Endothelial cell (in vitro differentiated cells): ENCODE data around the gene FANCC. TPM values are rescaled to one million over a fixed set of nuclear protein-coding genes. Genes with fewer than 3 reads are reported as not detected.

Experiments used
- DNase-seq: peaks from one replicate; pipeline ENCODE4 v3.0.0; 2021; ENCODE audit warnings: low spot score
- H3K27ac Mint-ChIP-seq: one replicate; pipeline ENCODE4 v1.8.0; 2021; ENCODE audit warnings: mixed read lengths, inconsistent platforms; ENCODE audit not compliant: unreplicated experiment
- H3K27me3 Mint-ChIP-seq: one replicate; pipeline ENCODE4 v1.8.0; 2021; ENCODE audit warnings: mild to moderate bottlenecking, moderate library complexity, mixed read lengths, inconsistent platforms; ENCODE audit not compliant: unreplicated experiment
- H3K36me3 Mint-ChIP-seq: one replicate; pipeline ENCODE4 v1.8.0; 2021; ENCODE audit warnings: mild to moderate bottlenecking, low read depth, mixed read lengths, inconsistent platforms; ENCODE audit not compliant: unreplicated experiment
- H3K4me1 Mint-ChIP-seq: one replicate; pipeline ENCODE4 v1.8.0; 2021; ENCODE audit warnings: mild to moderate bottlenecking, mixed read lengths, inconsistent platforms; ENCODE audit not compliant: unreplicated experiment
- H3K4me3 Mint-ChIP-seq: one replicate; pipeline ENCODE4 v1.8.0; 2021; ENCODE audit warnings: mild to moderate bottlenecking, mixed read lengths, inconsistent platforms; ENCODE audit not compliant: unreplicated experiment
- H3K9me3 Mint-ChIP-seq: one replicate; pipeline ENCODE4 v1.8.0; 2021; ENCODE audit warnings: mixed read lengths, inconsistent platforms; ENCODE audit not compliant: unreplicated experiment
- total RNA-seq: library from RNA; stranded (reverse); fragmentation: NEBNext Ultra II Directional; extraction: Animal tissue kit (Norgen Biotek cat#: 25700); gene quantifications from one replicate; pipeline ENCODE4 v1.2.1, GENCODE V29; 2021; ENCODE audit not compliant: unreplicated experiment
- TF ChIP-seq, protein P1 (sequence below): fragments of 200-600 bp; sonication (generic); IDR thresholded peaks from one replicate; pipeline ENCODE4 v1.5.0; 2021; ENCODE audit warnings: antibody characterized with exemption; ENCODE audit not compliant: unreplicated experiment

Gene FANCC
- total RNA-seq, 1 donor from 2014 or later: 16.7 TPM

DNA sequence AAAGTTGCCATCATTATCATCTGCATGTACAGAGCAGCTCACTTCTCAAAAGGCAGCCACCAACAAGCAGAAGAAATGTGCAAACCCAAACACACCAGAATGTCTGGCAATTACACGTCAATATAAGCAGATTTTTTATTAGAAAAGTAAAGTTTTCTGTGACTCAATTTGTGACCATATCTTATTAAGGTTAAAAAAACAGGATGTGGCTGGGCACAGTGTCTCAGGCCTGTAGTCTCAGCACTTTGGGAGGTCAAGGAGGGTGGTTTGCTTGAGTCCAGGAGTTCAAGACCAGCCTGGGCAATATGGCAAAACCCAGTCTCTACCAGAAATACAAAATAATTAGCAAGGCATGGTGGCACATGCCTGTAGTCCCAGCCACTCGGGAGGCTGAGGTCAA is 176.7 kb downstream of the FANCC start:
- H3K4me1 Mint-ChIP-seq: no peaks in the 10 kb centered on the region
- H3K9me3 Mint-ChIP-seq: no peaks in the 10 kb centered on the region
- H3K27me3 Mint-ChIP-seq: no peaks in the 10 kb centered on the region
- no peak overlapping the region for H3K4me3 Mint-ChIP-seq
- DNase-seq: no peak
- TF ChIP-seq, protein P1, sequence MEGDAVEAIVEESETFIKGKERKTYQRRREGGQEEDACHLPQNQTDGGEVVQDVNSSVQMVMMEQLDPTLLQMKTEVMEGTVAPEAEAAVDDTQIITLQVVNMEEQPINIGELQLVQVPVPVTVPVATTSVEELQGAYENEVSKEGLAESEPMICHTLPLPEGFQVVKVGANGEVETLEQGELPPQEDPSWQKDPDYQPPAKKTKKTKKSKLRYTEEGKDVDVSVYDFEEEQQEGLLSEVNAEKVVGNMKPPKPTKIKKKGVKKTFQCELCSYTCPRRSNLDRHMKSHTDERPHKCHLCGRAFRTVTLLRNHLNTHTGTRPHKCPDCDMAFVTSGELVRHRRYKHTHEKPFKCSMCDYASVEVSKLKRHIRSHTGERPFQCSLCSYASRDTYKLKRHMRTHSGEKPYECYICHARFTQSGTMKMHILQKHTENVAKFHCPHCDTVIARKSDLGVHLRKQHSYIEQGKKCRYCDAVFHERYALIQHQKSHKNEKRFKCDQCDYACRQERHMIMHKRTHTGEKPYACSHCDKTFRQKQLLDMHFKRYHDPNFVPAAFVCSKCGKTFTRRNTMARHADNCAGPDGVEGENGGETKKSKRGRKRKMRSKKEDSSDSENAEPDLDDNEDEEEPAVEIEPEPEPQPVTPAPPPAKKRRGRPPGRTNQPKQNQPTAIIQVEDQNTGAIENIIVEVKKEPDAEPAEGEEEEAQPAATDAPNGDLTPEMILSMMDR: no peak
- no peak overlapping the region for H3K27ac Mint-ChIP-seq
- peaks cover 5% of the 10 kb centered on the region for H3K36me3 Mint-ChIP-seq

DNA sequence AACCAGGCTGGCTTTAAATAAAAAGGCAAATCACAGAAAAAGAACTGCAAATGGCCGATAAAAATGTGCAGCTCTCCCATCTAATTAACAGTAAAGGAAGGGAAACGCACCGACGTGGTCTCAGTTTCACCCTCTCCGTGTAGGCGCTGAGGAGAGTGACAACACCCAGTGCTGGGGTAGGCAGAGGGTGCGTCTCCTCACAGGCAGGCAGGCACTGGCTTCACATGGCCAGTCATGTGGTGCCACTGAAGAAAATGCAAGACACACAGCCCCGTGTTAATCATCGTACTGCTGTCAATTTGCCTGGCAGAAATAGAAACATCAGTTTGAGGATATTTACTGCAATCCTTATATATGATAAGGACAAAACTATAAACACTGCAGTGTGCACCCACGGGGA is 178.4 kb downstream of the FANCC start:
- peaks cover 6% of the 10 kb centered on the region for H3K4me1 Mint-ChIP-seq
- peaks cover 5% of the 10 kb centered on the region for H3K36me3 Mint-ChIP-seq
- H3K27ac Mint-ChIP-seq: no peak overlapping the region
- H3K9me3 Mint-ChIP-seq: no peaks in the 10 kb centered on the region
- H3K27me3 Mint-ChIP-seq: no peaks in the 10 kb centered on the region
- TF ChIP-seq, protein P1: no peak
- no peak for DNase-seq
- H3K4me3 Mint-ChIP-seq: no peak overlapping the region

DNA sequence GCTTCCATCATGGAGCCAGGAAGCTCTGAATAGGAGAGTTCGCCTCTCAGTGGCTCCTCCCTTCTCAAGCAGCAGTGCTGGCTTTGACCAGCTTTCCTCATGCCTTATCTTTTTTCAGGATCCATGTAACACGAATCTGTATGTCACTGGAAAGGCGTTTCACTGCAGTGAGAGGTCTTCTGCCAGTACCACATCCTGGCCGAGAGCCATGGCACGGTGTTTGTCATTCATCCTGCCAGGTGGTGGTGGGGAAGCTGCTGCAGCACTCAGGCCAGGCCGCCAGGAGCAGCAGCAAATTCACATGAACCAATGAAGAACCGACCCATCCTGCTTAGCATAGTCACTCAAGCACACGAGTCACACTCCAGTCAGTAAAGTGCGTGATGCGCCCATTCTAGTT is 179.0 kb downstream of the FANCC start:
- no peaks in the 10 kb centered on the region for H3K9me3 Mint-ChIP-seq
- H3K27ac Mint-ChIP-seq: no peak overlapping the region
- TF ChIP-seq, protein P1: no peak
- no peak overlapping the region for H3K4me3 Mint-ChIP-seq
- H3K27me3 Mint-ChIP-seq: no peaks in the 10 kb centered on the region
- no peak for DNase-seq
- peaks cover 10% of the 10 kb centered on the region for H3K4me1 Mint-ChIP-seq
- peaks cover 5% of the 10 kb centered on the region for H3K36me3 Mint-ChIP-seq

DNA sequence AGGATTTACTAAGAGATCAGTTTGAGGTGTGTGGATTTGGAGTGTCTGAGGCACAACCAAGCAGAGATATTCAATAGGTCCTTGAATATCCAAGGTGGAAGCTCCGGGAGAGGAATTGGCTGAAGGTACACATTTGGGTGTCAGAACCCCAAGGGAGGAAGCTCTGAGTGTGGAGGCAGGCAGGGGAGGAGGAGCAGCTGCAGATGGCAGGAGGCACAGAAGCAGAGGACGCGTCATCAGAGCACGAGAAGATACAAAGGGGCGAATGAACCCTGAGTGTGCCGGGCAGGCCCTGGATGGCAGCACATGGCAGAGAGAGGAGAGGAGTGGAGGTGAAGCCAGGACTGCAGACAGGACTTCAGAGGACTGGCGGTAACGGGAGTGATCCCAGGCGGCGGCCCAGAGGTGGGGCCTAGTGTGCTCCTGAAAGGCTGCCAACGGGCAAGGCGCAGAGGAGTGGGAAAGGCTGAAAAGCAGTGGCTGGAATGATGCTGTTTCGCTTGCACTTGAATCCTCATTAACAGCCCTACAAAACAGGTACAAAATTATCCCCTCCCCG is 179.8 kb downstream of the FANCC start:
- TF ChIP-seq, protein P1: no peak
- H3K4me3 Mint-ChIP-seq: no peak overlapping the region
- no peak overlapping the region for H3K27ac Mint-ChIP-seq
- H3K9me3 Mint-ChIP-seq: no peaks in the 10 kb centered on the region
- H3K36me3 Mint-ChIP-seq: peaks cover 5% of the 10 kb centered on the region
- no peaks in the 10 kb centered on the region for H3K27me3 Mint-ChIP-seq
- H3K4me1 Mint-ChIP-seq: peaks cover 10% of the 10 kb centered on the region
- no peak for DNase-seq

DNA sequence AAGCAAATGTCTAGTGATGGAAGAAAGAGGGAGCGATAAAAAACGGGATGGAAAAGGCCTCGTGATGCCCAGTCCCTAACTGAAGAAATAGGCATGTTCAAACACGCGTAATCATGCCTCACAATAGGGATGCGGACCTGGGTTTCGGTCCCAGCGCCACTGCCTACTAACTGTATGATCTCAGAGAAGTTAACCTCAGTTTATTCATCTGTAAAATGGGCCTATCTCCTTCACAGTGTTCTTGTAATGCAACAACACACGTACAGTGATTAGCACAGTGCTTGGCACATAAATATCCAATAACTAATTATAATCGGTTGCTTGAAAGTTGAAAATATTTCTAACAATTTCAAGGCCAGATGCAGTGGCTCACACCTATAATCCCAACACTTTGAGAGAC is 181.8 kb downstream of the FANCC start:
- TF ChIP-seq, protein P1: no peak
- Mint-ChIP-seq H3K4me3 (no peak overlapping the region), H3K27ac (no peak overlapping the region), H3K4me1 (peaks cover 14% of the 10 kb centered on the region), H3K27me3 (no peaks in the 10 kb centered on the region), H3K36me3 (peaks cover 5% of the 10 kb centered on the region), H3K9me3 (no peaks in the 10 kb centered on the region)
- DNase-seq: no peak
